Endothelial cell of umbilical vein (primary cell): ENCODE measurements around the gene RALGPS1. TPM values are rescaled to one million over a fixed set of nuclear protein-coding genes. Genes with fewer than 3 reads are reported as not detected.

Source experiments
- BruUV-seq: library from RNA; stranded (reverse); fragments of 400-500 nt; replicated peaks from 2 replicates; lab custom pipeline; 2021; lab: Mats Ljungman, UMichigan
- CTCF ChIA-PET: fragments of 300-600, 350-600 bp; sonication (Branson Sonifier 250); formaldehyde crosslinking; loops from one replicate; lab custom pipeline; 2021; ENCODE audit warnings: antibody characterized with exemption, inconsistent platforms; lab: Charles Lee
- POLR2A ChIA-PET: fragments of 300-600, 350-600 bp; sonication (Branson Sonifier 250); formaldehyde crosslinking; loops from one replicate; lab custom pipeline; 2021; ENCODE audit warnings: antibody characterized with exemption, inconsistent platforms; lab: Charles Lee
- DNase-seq: peaks from one replicate; pipeline ENCODE4 v3.0.0-alpha.2; 2011; ENCODE audit warnings: low read depth, low spot score
- FAIRE-seq: peaks from 2 replicates; lab custom pipeline; 2011; peaks lifted over from hg19 to GRCh38; lab: Jason Lieb, UNC
- H2AFZ ChIP-seq: 2 replicates; pipeline ENCODE4 v1.6.0; 2012; ENCODE audit warnings: low read depth, low read length, control low read depth, inconsistent platforms
- H3K27ac ChIP-seq: 2 replicates; pipeline ENCODE4 v1.5.1; 2011; ENCODE audit warnings: low read depth, mild to moderate bottlenecking, control low read depth, low read length, moderate library complexity; ENCODE audit not compliant: insufficient read depth
- H3K27me3 ChIP-seq, 2 experiments: 2 replicates each; pipeline versions ENCODE4 v1.6.0 to v1.6.1; 2011; ENCODE audit warnings: low read length in 2 of 2, mixed read lengths in 1 of 2; ENCODE audit not compliant: control insufficient read depth in 2 of 2, insufficient read depth in 2 of 2
- H3K36me3 ChIP-seq, 2 experiments: 2 replicates in 1 of 2; 3 replicates in 1 of 2; pipeline ENCODE4 v1.5.1; 2011; ENCODE audit warnings: low read length in 2 of 2, mild to moderate bottlenecking in 1 of 2, moderate library complexity in 1 of 2; ENCODE audit not compliant: control insufficient read depth in 2 of 2, insufficient read depth in 2 of 2; ENCODE audit errors: extremely low read depth in 1 of 2
- H3K4me1 ChIP-seq: 3 replicates; pipeline ENCODE4 v1.5.1; 2011; ENCODE audit warnings: mild to moderate bottlenecking, low read length; ENCODE audit not compliant: control insufficient read depth, insufficient read depth; ENCODE audit errors: extremely low read depth
- H3K4me2 ChIP-seq: 2 replicates; pipeline ENCODE4 v1.6.1; 2011; ENCODE audit warnings: low read length, control low read depth, mixed read lengths; ENCODE audit not compliant: insufficient read depth
- H3K4me3 ChIP-seq, 3 experiments: fragments of 200-600 bp in 1 of 3; sonication (generic), shearing (Covaris generic) in 1 of 3; replicated peaks in 1 of 3; 2 replicates each; pipeline ENCODE4 v1.5.1; 2011 to 2016; ENCODE audit warnings: control low read depth in 3 of 3, low read length in 3 of 3, mild to moderate bottlenecking in 2 of 3, inconsistent platforms in 1 of 3, low read depth in 1 of 3, moderate library complexity in 1 of 3; ENCODE audit not compliant: insufficient read depth in 1 of 3
- H3K79me2 ChIP-seq: 2 replicates; pipeline ENCODE4 v1.6.0; 2012; ENCODE audit warnings: low read length, inconsistent platforms; ENCODE audit not compliant: control insufficient read depth, insufficient read depth
- H3K9ac ChIP-seq: replicated peaks from 2 replicates; pipeline ENCODE3; 2011; ENCODE audit warnings: low read length, control low read depth; ENCODE audit not compliant: insufficient read depth; ENCODE audit errors: extremely low read depth
- H3K9me1 ChIP-seq: replicated peaks from 3 replicates; pipeline ENCODE4 v1.6.0; 2011; ENCODE audit warnings: mild to moderate bottlenecking, low read length; ENCODE audit not compliant: control insufficient read depth, insufficient read depth; ENCODE audit errors: extremely low read depth
- H3K9me3 ChIP-seq: replicated peaks from 2 replicates; pipeline ENCODE4 v1.5.1; 2012; ENCODE audit warnings: low read length, inconsistent platforms; ENCODE audit not compliant: control insufficient read depth, insufficient read depth
- H4K20me1 ChIP-seq: replicated peaks from 2 replicates; pipeline ENCODE3; 2011; ENCODE audit warnings: mild to moderate bottlenecking, low read length; ENCODE audit not compliant: control insufficient read depth, insufficient read depth; ENCODE audit errors: extremely low read depth
- CTCF ChIP-seq, 2 donors: IDR thresholded peaks; 1 replicate in 1 of 2; 2 replicates in 1 of 2; pipeline ENCODE4 v1.5.1; 2011; ENCODE audit warnings: low read length in 2 of 2, mild to moderate bottlenecking in 2 of 2, moderate library complexity in 2 of 2, control low read depth in 1 of 2, inconsistent platforms in 1 of 2, low read depth in 1 of 2; ENCODE audit not compliant: insufficient read depth in 1 of 2; ENCODE audit errors: extremely low read depth in 1 of 2
- EZH2 ChIP-seq: IDR thresholded peaks from 2 replicates; pipeline ENCODE4 v1.6.1; 2012; ENCODE audit warnings: borderline replicate concordance, low read depth, mild to moderate bottlenecking, moderate library complexity, low read length, inconsistent platforms; ENCODE audit not compliant: severe bottlenecking
- FOS ChIP-seq: IDR thresholded peaks from 2 replicates; pipeline ENCODE4 v1.6.1; 2011; ENCODE audit warnings: mild to moderate bottlenecking, low read length, moderate library complexity, borderline replicate concordance; ENCODE audit not compliant: insufficient read depth
- GATA2 ChIP-seq: IDR thresholded peaks from 2 replicates; pipeline ENCODE4 v1.7.0; 2011; ENCODE audit warnings: low read depth, mild to moderate bottlenecking, moderate library complexity, mixed read lengths, low read length; ENCODE audit not compliant: insufficient read length, insufficient read depth
- JUN ChIP-seq: IDR thresholded peaks from 2 replicates; pipeline ENCODE4 v1.6.1; 2011; ENCODE audit warnings: borderline replicate concordance, low read depth; ENCODE audit not compliant: insufficient read length, insufficient read depth
- MAX ChIP-seq: IDR thresholded peaks from 2 replicates; pipeline ENCODE4 v1.6.1; 2011; ENCODE audit not compliant: insufficient read depth, insufficient read length
- MYC ChIP-seq: IDR thresholded peaks from one replicate; pipeline ENCODE4 v1.6.1; 2011; ENCODE audit warnings: mild to moderate bottlenecking, low read depth, low read length
- POLR2A ChIP-seq: IDR thresholded peaks from 2 replicates; pipeline ENCODE4 v1.6.1; 2012; ENCODE audit warnings: low read depth, mild to moderate bottlenecking, control low read depth, low read length
- POLR2AphosphoS5 ChIP-seq: IDR thresholded peaks from 2 replicates; pipeline ENCODE4 v1.6.1; 2012; ENCODE audit warnings: low read depth, mild to moderate bottlenecking, control low read depth, low read length, moderate library complexity; ENCODE audit not compliant: insufficient read depth
- dilution Hi-C: fragments of 300-500 bp; cut with MboI; formaldehyde crosslinking; loops from one replicate; pipeline ENCODE4 v1.15.0; 2019; ENCODE audit warnings: low sequenced_read_pairs; ENCODE audit not compliant: extremely low pct_ligation_motif_present
- intact Hi-C: fragments of 100-400 bp; cut with micrococcal nuclease; formaldehyde crosslinking; loops from one replicate; pipeline ENCODE4 v1.10.0; 2022
- polyA plus RNA-seq, 4 experiments: library from polyadenylated mRNA; depleted of rRNA in 3 of 4; stranded (reverse) in 3 of 4; unstranded in 1 of 4; fragments of >200 nt; gene quantifications; 2 replicates each; pipeline versions ENCODE4 v1.2.1 to v1.2.3, GENCODE V29; 2011 to 2012; ENCODE audit warnings: missing spikeins in 1 of 4
- total RNA-seq: library from RNA; stranded (reverse); gene quantifications from 2 replicates; pipeline ENCODE4 v1.2.3, GENCODE V29; 2021

Gene RALGPS1
- total and polyA plus RNA-seq, 2 donors (not counting 3 experiments of a cell fraction or from before 2014, with no cell fraction given): 3.8 to 5.5 TPM

- ChIA-PET CTCF (interaction anchor here (1.3 kb wide), 1 partner anchor 17 kb away, joined by 3 read pairs; no protein-coding TSS in a partner anchor), POLR2A (no interaction called here)
- no TSS peak for BruUV-seq
- DNase-seq (no peak), FAIRE-seq (no peak)
- Histone ChIP-seq H4K20me1 (no peaks in the 10 kb centered on the region), H3K4me3 (no peak overlapping the region), H3K9ac (no peak overlapping the region), H3K36me3 (no peaks in the 10 kb centered on the region), H2AFZ (no peak overlapping the region), H3K79me2 (no peaks in the 10 kb centered on the region), H3K9me3 (no peaks in the 10 kb centered on the region), H3K27me3 (no peaks in the 10 kb centered on the region), H3K4me1 (peaks cover 3% of the 10 kb centered on the region), H3K27ac (no peak overlapping the region), H3K4me2 (no peak overlapping the region), H3K9me1 (no peaks in the 10 kb centered on the region)
- intact Hi-C loops: no loop called here
- dilution Hi-C loops: no loop called here
- TF ChIP-seq POLR2AphosphoS5 (no peak), GATA2 (no peak), FOS (no peak), POLR2A (no peak), JUN (no peak), MYC (no peak), EZH2 (no peak), MAX (no peak), CTCF (IDR thresholded peaks at IDR 0.05; ENCODE audit: extremely low read depth in 1 of 2, insufficient read depth in 1 of 2, low read depth in 1 of 2, low read length in 2 of 2) (no peak)
These were observed 335.3 kb downstream of the RALGPS1 start for GRCh38 chr9:127249877-127250276.
